22Rv1 (cell line): ENCODE results near the gene MCAT.

Source experiments
- ZFX ChIP-seq: fragments of 450-650 bp; IDR thresholded peaks from 2 replicates; pipeline ENCODE4 v1.6.1; 2017; ENCODE audit warnings: antibody characterized with exemption, borderline replicate concordance
- TF ChIP-seq, protein P1 (sequence below): fragments of 450-650 bp; IDR thresholded peaks from 2 replicates; pipeline ENCODE4 v1.5.1; 2017; ENCODE audit warnings: mild to moderate bottlenecking

DNA sequence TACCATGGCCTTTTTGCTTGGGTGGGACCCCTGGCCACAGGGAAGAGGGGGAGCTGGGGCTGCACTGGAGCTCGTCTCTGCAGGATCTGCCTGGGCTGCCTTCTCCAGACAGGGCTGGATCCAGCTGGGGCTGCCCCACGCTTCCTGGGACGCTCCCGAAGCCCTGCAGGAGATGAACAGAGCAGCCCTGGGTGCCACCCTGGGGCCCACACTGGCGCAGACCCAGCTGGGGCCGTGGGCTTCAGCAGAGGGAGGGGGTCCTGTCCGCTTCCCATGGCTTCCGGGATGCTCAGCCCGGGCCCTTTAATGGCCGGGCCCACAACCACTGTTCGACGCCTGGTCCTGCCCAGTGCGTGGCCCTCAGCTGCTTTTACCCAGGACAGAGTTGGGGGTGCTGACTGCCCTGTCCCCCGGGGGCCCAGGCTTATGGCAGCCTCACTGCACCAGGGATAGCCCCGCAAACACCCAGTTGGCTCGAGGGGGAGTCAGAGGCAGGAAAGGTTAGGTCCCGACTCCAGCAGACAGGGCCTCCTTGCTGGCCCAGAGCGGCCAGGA is 20.1 kb upstream of the MCAT start:
- TF ChIP-seq, protein P1, sequence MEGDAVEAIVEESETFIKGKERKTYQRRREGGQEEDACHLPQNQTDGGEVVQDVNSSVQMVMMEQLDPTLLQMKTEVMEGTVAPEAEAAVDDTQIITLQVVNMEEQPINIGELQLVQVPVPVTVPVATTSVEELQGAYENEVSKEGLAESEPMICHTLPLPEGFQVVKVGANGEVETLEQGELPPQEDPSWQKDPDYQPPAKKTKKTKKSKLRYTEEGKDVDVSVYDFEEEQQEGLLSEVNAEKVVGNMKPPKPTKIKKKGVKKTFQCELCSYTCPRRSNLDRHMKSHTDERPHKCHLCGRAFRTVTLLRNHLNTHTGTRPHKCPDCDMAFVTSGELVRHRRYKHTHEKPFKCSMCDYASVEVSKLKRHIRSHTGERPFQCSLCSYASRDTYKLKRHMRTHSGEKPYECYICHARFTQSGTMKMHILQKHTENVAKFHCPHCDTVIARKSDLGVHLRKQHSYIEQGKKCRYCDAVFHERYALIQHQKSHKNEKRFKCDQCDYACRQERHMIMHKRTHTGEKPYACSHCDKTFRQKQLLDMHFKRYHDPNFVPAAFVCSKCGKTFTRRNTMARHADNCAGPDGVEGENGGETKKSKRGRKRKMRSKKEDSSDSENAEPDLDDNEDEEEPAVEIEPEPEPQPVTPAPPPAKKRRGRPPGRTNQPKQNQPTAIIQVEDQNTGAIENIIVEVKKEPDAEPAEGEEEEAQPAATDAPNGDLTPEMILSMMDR: no peak
- no peak for TF ChIP-seq ZFX
